D721Med (cell line): ENCODE data around the gene SYCP2L.
A peak's percentile ranks its signal among the peaks of the same experiment; 100 is the strongest.

Experiments
- DNase-seq: peaks from one replicate; pipeline ENCODE4 v3.0.0; 2011; ENCODE audit warnings: low spot score; ENCODE audit not compliant: insufficient read length
- FAIRE-seq: peaks from 2 replicates; lab custom pipeline; 2011; peaks lifted over from hg19 to GRCh38; lab: Jason Lieb, UNC
- TF ChIP-seq, protein P1 (sequence below): IDR thresholded peaks from 2 replicates; pipeline ENCODE4 v1.5.1; 2012; ENCODE audit warnings: mild to moderate bottlenecking, control low read depth; ENCODE audit not compliant: insufficient read depth; ENCODE audit errors: missing control alignments

The SYCP2L gene

DNA sequence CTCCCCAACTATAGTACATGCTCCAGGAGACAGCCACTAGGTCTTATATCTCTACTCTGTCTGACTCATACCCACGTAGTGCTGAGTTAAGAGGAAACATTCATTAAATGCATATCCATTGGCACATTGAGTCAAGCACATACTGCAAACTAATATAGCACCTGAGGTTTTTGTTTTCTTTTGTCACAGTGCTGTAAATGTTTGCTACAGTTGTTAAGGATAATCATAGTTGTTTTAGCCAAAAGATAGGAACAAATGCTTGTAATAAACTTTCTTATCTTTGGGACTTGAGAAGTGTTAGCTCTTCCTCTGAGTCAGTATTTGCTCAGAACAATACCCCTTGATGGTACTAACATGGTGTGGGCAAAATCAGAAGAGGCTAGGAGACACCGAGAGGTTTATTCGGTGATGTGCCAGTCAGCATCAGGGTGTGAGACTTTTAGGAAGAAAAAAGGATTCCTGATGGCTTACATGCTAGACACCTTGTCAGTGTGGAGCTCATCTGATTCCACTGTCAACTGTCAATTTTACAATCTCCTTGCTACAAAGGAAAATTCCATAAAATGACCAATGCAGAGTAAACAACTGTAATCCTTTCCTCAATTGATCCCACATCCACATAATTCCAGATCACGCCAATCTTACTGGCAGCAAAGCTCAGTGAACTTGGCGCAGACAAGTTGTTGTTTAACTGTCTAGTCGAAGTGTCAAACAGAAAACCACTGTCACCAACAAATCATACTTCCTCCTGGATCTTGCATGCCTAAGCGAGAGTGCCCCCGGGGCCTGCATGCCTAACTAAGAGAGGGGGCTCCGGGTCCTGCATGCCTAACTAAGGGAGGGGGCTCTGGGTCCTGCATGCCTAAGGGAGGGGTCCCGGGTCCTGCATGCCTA is 121.1 kb downstream of the SYCP2L start:
- TF ChIP-seq, protein P1, sequence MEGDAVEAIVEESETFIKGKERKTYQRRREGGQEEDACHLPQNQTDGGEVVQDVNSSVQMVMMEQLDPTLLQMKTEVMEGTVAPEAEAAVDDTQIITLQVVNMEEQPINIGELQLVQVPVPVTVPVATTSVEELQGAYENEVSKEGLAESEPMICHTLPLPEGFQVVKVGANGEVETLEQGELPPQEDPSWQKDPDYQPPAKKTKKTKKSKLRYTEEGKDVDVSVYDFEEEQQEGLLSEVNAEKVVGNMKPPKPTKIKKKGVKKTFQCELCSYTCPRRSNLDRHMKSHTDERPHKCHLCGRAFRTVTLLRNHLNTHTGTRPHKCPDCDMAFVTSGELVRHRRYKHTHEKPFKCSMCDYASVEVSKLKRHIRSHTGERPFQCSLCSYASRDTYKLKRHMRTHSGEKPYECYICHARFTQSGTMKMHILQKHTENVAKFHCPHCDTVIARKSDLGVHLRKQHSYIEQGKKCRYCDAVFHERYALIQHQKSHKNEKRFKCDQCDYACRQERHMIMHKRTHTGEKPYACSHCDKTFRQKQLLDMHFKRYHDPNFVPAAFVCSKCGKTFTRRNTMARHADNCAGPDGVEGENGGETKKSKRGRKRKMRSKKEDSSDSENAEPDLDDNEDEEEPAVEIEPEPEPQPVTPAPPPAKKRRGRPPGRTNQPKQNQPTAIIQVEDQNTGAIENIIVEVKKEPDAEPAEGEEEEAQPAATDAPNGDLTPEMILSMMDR, result no peak
- no peak for DNase-seq
- FAIRE-seq, result no peak

DNA sequence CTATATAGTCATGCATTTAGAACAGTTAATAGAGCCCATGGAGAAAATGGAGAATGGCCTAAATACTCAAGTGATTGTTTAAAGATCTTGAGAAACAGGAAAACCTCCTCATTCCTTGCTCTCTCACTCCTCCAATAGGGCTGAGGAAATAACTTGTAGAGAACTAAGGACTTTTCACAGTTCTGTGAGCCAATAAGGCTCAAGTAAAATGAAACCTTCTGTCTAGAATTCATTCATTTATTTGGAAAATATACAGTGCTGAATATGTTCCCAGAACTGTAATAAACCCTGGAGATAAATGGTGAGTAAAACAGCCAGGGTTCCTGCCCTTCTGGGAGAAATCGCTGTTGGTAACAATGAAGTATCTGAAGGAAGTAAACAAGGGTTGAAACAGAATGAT is 122.0 kb downstream of the SYCP2L start:
- TF ChIP-seq, protein P1, result no peak
- FAIRE-seq (no peak), DNase-seq (no peak)

DNA sequence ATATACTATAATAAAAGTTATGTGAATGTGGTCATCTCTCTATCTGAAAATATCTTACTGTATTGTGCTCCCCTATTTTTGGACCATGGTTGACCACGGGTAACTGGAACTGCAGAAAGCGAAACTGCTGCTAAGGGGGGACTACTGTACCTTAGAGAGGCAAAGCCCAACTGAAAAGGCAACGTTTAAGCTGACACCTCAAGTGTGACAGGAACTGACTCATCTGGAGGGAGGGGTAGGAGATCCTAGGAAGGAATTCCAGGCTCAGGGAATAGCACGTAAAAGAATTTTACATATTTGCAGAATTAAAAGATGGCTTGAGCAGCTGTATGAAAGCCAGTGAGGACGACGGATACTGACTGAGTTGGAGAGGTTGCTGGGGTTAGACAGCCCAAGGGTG is 122.5 kb downstream of the SYCP2L start:
- DNase-seq (no peak), FAIRE-seq (no peak)
- TF ChIP-seq, protein P1, result no peak

DNA sequence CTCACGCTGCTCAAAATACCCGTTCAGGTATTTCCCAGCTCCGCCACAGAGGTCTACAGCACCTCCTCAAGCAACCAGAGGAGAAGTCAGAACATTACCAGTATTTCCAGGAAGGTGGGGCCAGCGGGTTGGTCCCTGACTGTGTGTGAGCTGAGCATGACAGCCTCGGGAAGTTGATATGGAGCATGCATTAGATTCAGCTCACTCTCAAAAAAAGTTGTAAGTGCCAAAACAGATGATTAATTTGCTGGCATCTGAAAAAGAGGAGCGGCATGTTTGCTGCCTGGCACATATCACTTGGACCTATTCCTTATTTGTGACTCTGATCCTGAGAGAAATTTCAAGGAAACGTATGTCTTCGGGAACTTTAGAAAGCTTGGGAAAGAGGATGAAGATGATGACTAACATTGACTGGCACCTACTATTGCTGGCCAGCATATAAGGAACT is 125.0 kb downstream of the SYCP2L start:
- DNase-seq, result no peak
- no peak for FAIRE-seq
- TF ChIP-seq, protein P1, result peak; percentile 2

DNA sequence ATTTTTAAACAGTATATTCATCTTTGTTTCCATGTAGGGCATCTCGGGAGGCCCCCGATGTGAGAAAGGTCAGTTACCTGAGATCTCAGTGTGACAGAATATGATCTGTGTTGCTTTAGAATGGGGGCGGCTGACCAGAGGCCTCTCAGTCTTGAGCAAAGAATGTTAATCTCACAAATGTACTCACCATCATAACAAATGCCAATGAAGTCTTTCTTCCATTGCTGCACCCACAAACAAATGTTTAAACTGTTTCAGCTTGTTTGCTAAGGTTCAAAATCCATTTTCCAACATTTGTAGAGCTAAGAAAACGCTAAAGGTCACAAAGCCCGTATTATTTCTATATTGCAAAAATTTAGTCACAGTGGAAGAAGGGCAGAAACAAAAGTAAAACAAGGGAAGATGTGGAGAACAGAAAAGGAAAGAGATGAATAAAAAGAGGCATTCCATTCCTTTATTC is 125.5 kb downstream of the SYCP2L start:
- TF ChIP-seq, protein P1, result no peak
- DNase-seq (no peak), FAIRE-seq (no peak)

DNA sequence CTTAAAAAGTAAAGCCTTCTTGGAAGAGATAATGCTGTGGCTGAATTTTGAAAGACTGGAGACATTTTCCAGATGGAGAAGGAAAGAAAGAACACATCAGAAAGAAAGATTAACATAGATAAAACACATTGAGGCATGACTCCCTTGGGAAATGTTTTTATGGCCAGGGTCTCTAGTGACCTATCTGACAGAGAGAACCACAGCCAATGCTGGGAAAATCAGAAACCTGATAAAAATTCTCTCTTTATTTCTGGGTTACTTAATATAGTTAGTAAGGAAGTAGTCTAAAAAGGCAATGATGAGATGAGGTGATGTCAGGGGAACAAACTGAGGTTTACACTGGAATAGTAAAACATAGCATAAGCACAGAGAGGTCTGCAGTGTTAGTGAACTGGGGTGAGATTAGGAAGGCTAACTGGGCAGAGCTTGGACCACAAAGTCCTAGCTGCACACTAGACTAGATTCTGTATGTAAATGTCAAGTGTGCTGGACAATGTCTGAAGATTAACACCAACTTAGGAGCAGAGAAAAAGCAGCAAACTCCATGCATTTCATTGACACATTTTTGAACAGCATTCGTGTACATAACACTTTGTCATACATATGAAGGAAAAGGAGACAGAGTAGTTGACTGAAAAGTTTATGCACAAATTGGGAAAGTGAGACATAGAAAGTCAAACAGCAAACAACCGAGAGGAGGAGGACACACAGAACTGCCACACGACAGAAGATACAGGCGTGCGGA is 126.3 kb downstream of the SYCP2L start:
- TF ChIP-seq, protein P1, result no peak
- DNase-seq (no peak), FAIRE-seq (no peak)
